HG02885 (cell line): Measurements from ENCODE around the gene GRAMD1A.
"Not testable (repeated sequence)": the region's sequence is repeated elsewhere in the genome, so short reads cannot be mapped to it uniquely, and the experiment has no call there.

Experiments used
- ATAC-seq: cut with Tn5 transposase; IDR thresholded peaks from one replicate; pipeline ENCODE4 v1.9.1; 2021; ENCODE audit warnings: mild to moderate bottlenecking; ENCODE audit not compliant: unreplicated experiment, poor library complexity

Gene GRAMD1A

DNA sequence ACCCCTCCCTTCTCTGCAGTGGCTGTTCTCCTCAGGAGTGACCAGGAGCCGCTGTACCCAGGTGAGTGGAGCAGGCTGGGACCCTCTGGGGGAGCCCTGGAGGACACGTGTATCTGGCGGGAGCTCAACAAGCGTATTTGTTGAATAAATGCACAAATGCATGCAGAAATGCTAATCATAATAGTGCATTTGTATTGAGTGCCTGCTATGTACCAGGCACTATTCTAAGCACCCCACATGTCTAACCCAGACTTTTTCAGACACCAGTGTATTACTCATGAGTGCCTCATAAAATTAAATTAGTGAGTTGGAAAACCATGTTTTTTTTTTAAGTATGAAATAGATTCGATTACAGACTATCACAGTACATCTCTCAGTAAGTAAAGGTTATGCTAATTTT, 49.3 kb downstream of the GRAMD1A start:
- no peak for ATAC-seq

DNA sequence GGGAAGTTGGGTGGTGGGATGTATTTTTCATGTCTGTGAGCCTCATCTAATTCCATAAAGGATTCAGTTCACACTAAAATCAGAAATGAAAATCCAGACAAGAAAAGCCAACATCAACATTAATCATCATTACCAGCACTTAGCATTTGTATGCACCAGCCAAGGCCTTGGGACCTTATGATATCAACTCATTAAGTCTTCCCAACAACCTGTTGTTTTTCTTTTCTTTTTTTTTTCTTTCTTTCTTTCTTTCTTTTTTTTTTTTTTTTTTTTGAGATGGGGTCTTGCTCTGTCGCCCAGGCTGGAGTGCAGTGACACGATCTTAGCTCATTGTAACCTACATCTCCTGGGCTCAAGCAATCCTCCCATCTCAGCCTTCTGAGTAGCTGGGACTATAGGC, 50.5 kb downstream of the GRAMD1A start:
- not testable (repeated sequence) for ATAC-seq

DNA sequence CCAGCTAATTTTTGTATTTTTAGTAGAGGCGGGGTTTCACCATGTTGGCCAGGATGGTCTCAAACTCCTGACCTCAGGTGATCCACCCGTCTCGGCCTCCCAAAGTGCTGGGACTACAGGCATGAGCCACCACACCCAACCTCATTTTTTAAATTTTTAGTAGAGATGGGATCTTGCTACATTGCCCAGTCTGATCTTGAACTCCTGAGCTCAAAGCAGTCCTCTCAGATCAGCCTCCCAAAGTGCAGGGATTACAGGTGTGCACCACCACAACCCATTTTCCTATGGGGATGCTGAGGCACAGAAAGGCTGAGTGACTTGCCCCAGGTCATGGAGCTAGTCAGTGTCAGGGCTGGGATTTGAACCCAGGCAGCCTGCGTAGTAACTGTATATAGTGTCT, 51.1 kb downstream of the GRAMD1A start:
- not testable (repeated sequence) for ATAC-seq

DNA sequence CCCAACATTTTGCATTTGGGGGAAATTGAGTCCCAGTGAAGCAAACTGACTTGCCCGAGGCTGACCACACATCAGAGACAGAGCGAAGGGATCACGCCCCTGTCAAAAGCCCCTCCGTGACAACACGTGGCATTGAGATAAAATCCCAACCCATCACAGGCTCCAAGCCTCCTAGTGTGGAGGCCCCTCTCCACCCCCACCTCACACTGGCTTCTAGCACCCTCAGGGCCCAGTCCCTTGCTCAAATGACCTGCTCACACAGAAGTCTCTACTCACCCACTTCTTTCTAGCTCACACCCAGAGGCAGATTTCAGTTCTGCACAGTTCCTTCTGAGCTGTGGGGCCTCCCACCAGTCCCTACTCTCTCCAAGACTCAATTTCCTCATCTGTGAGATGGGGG, 51.7 kb downstream of the GRAMD1A start:
- no peak for ATAC-seq

DNA sequence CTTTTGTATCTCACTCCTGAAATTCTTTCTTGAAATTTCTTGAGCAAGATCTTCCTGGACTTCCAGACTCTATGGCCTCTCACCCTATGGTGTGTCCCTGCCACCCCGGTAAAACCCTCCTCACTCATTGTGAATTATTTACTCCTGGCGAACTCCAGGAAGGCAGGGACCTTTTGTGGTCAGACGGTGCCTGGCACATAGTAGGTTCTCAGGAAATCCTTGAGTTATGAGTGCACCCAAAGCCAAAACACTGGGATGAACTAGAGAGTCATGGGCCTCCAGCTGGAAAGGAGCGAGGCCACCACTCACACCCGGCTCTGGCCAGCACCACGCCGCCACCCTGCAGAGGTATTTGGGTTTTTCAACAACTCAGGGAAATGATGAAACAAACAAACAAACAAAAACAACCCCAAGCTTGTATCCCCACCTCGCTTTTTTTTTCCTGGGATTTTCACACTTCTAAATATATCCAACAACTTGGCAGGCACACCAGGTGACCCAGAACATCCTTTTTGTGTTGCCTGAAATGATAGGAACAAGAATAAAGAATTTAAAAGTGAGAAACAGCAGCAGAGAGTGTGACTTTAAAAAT, 52.6 kb downstream of the GRAMD1A start:
- ATAC-seq = no peak

DNA sequence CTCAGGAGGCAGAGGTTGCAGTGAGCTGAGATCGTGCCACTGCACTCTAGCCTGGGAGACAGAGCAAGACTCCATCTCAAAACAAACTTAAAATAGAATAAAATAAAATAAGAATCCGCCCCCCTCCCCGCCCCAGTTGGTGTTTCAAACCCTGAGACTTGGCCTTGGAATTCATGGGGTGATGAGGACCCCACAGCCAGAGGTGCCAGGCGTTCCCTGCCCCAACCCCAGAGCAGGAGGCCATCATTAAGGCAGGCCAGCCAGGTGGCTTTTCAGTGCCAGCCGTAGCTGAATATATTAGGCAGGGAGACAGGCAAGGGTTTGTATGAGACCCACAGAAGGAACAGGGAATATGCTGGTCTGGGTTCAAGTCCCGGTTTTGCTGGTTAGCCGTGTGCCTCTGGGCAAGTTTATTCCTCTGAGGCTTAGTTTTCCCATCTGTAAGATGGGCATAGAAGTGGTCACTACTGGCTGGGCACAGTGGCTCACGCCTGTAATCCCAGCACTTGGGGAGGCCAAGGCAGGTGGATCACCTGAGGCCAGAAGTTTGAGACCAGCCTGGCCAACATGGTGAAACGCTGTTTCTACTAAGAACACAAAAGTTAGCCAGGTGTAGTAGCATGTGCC, 53.7 kb downstream of the GRAMD1A start:
- ATAC-seq = no peak

DNA sequence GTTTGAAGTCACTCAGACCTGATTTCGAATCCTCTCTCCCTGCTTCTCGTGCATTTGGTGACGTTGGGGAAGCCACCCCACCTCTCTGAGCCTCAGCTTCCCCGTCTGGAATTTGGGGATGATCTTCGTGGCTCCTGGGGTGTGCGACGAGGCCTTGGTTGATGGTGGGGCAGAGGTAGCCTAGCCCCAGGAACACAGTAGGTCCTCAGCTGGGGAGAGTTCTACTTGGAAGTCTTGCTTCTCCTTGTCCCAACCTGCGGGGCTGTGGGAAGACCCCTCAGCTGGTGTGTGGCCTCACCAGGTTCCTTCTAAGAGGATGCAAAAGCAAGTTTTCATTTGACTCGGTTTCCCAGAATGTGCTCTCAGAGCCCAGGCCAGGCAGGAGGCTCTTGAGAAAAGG, 54.5 kb downstream of the GRAMD1A start:
- ATAC-seq = no peak

DNA sequence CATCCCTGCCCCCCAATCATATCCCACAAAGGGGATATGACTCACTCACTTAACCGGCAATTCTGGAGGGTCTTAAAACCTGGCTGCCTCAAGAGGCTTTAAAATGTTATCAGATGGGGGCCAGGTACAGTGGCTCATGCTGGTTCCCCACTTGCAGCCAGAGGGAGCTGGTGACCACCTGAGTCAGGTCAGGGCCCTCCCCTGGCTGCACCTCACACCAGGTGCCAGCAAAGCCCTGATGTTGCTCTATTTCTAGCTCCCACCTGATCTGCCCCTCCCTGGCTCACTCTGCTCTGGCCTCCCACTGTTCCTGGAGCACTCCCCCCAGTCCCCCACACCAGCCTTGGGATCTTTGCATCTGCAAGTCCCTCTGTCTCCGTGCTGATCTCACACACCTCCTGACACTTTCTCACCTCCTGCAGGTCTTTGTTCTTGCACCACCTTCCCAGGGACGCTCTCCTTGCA, 55.6 kb downstream of the GRAMD1A start:
- no peak for ATAC-seq

DNA sequence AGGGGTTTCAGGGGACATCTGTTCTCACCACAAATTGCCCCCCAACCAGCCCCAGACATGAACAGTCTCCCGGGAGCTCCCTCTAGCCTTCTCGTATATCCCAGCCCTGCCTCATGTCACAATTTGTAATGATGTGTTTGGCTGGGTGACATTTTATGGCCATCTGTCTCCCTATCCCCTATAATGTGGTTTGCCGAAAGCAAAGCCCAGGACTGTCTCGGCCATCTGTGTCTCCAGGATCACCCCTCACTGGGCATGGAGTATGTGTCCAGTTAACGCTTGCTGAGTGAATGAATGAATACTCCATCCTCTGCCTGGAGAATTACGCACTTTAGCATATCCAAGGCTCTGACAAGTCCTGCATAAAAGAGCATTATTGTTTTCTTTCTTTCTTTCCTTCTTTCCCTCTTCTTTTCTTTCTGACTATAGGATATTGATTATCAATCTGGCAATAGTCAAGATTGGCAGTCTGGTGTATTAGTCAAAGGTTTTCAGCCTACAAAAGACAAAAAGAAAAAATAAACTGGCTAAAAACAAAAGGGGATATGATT, 56.5 kb downstream of the GRAMD1A start:
- ATAC-seq = no peak

DNA sequence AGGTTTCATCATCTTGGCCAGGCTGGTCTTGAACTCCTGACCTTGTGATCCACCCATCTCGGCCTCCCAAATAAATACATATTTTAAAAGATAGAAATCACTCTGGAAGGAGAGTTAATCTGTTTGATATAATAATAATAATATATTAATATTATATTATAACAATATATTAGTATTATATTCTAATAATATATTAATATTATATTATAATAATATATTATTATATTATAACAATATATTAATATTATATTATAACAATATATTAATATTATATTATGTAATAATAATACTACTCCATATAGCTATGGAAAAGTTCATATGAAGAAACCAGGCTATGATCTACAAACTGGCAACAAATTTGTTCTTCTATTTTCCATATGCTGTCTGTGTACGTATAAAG, 58.2 kb downstream of the GRAMD1A start:
- ATAC-seq = no peak

DNA sequence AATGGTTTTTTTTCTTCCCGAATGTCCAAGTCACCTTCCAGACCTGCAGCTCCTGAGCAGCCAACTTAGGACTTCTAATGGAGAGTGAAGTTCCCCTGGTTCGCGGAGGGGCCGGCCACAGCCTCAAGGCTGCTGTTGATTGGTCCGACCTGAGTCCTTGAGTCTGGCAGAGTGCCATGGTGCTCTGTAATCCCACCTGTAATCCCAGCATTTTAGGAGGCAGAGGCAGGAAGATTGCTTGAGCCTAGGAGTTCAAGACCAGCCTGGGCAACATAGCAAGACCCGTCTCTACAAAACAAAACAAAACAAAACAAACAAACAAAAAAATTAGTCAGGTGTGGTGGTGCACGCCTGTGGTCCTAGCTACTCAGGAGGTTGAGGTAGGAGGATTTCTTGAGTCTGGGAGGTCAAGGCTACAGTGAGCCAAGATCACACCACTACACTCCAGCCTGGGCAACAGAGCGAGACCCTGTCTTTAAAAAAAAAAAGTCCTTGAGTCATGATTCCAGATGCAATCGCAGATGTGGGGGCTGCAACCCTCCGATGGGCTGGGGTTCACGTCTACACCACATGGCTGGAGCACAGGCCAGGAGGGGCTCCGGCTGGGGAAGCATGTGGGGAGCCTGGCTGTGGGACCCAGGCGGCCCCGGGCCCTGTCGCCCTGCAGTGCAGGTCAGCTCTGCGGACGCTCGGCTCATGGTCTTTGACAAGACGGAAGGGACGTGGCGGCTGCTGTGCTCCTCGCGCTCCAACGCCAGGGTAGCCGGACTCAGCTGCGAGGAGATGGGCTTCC, 59.1 kb downstream of the GRAMD1A start:
- no peak for ATAC-seq

DNA sequence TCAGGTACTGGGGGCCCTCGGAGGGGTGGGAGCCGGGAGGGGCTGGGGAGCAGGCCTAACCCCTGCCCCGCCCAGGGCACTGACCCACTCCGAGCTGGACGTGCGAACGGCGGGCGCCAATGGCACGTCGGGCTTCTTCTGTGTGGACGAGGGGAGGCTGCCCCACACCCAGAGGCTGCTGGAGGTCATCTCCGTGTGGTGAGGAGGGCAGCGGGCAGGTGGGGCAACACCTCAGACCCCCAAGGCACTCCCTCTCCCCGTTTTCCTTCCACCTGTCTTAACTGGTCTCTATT, 59.6 kb downstream of the GRAMD1A start:
- no peak for ATAC-seq

DNA sequence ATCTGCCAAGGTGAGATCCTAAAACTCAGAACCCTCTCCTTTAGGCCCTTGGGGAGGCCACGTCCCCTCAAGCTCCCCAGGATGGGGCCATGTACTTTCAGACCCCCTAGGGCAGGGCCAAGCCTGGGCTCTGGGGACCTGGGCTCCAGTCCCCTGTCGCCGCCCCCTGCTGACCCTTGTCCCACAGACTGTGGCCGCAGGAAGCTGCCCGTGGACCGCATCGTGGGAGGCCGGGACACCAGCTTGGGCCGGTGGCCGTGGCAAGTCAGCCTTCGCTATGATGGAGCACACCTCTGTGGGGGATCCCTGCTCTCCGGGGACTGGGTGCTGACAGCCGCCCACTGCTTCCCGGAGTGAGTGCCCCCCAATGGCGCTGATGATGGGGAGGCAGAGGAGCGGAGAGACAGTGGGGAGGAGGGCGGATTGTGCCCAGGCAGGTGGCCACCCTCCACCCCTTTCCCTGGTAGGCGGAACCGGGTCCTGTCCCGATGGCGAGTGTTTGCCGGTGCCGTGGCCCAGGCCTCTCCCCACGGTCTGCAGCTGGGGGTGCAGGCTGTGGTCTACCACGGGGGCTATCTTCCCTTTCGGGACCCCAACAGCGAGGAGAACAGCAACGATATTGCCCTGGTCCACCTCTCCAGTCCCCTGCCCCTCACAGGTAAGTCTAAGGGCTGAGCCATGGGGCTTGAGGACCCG, 60.2 kb downstream of the GRAMD1A start:
- no peak for ATAC-seq

DNA sequence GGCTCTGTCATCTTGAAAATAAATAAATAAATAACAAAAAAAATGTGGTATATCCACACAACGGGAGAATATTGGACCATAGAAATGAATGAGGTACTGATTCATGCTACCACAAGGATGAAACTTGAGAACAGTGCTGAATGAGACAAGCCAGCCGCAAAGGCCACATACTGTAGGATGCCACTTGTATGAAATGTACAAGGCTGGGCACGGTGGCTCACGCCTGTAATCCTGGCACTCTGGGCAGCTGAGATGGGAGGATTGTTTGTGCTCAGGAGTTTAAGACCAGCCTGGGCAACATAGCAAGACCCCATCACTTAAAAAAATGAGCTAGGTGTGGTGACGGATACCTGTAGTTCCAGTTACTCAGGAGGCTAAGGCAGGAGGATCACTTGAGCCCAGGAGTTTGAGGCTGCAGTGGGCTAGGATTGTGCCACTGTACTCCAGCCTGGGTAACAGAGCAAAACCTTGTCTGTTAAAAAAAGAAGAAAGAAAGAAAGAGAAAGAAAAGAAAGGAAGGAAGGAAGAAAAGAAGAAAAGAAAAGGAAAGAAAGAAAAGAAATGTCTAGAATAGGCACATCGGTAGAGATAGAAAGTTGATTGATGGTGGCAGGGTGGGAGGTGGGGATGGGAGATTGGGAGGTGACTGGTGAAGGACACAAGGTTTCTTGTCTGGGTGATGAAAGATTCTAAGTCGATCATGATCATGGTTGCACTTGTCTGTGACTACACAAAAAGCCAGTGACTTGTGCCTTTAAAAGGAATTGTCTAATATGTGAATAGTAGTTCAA, 61.7 kb downstream of the GRAMD1A start:
- ATAC-seq = no peak

DNA sequence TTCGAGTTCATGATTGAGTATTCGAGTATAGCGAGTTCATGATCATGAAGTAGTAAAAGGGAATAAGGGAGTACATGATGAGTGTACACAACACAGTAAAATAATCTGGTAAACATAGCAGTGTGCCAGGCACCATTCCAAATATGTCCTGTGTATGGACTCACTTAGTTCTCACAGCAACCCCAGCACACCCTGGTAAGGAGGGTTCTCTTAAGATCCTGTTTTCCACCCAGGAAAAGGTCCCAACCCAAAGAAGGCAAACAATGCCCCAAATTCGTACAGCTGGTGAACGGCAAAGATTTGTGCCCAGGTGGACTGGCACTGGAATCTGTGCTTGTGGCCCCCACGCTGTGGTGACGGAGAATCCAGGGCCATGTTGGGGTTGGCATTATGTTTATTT, 62.8 kb downstream of the GRAMD1A start:
- no peak for ATAC-seq

DNA sequence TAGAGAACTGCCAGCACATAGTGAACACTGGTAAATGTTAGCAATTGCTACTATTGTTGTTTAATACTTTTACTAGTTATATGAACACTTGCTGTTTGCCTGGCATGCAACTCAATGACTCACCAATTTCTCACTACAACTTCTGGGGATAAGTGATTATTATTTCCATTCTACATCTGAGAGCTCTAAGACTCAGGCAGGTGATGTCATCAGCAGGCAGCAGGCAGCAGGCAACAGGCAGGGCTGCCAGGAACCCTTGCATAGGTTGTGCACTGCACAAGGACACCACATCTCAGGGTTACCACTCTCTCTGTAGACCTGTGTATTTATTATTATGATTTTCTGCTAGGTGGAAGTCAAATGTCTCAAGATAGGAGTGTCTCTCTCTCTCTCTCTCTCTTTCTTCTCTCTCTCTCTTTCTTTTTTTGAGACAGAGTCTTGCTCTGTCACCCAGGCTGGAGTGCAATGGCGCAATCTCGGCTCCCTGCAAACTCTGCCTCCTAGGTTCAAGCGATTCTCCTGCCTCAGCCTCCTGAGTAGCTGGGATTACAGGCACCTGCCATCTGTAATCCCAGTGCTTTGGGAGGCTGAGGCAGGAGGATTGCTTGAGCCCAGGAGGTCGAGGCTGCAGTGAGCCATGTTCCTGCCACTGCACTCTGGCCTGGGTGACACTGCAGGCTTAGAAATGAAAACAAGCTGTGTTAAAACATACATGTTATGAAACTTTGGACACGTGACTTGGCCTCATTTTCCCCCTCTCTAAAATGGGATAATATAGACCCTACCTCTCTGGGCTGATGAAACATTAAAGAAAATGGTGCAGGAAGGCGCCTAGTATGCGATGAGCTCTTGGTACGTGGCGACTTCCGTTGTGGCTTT, 64.1 kb downstream of the GRAMD1A start:
- ATAC-seq = no peak

DNA sequence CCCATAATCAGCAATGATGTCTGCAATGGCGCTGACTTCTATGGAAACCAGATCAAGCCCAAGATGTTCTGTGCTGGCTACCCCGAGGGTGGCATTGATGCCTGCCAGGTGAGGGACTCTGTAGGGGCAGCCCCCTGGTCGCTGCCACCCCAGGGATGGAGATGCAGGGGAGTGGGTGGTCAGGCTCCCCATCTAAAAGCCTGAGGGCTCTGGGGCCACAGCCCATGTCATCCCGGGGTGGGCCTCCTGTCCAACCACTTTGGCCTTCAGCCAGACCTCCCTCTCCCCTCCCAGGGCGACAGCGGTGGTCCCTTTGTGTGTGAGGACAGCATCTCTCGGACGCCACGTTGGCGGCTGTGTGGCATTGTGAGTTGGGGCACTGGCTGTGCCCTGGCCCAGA, 65.5 kb downstream of the GRAMD1A start:
- no peak for ATAC-seq

DNA sequence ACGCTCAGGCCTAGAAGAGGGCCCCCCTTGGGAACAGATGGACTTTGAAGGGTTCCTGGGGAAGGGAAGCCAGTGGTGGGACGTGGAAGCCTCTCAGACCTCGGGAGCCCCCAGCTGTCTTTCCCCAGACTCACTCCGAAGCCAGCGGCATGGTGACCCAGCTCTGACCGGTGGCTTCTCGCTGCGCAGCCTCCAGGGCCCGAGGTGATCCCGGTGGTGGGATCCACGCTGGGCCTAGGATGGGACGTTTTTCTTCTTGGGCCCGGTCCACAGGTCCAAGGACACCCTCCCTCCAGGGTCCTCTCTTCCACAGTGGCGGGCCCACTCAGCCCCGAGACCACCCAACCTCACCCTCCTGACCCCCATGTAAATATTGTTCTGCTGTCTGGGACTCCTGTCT, 66.0 kb downstream of the GRAMD1A start:
- ATAC-seq = no peak
